Transverse colon (tissue), 3 donors: ENCODE data around the gene MRPS9.

ENCODE experiments used
- CTCF ChIP-seq, 5 experiments: fragments of 200-600 bp in 3 of 5; fragments of 450-650 bp in 2 of 5; sonication (generic) in 3 of 5; IDR thresholded peaks; 1 replicate in 2 of 5; 2 replicates in 3 of 5; pipeline ENCODE4 v1.5.1; 2016 to 2017; ENCODE audit warnings: antibody characterized with exemption in 5 of 5, inconsistent platforms in 3 of 5, mild to moderate bottlenecking in 2 of 5, moderate library complexity in 1 of 5
- POLR2A ChIP-seq: fragments of 450-650 bp; IDR thresholded peaks from one replicate; pipeline ENCODE4 v1.6.1; 2016; ENCODE audit warnings: antibody characterized with exemption, mild to moderate bottlenecking, moderate library complexity

DNA sequence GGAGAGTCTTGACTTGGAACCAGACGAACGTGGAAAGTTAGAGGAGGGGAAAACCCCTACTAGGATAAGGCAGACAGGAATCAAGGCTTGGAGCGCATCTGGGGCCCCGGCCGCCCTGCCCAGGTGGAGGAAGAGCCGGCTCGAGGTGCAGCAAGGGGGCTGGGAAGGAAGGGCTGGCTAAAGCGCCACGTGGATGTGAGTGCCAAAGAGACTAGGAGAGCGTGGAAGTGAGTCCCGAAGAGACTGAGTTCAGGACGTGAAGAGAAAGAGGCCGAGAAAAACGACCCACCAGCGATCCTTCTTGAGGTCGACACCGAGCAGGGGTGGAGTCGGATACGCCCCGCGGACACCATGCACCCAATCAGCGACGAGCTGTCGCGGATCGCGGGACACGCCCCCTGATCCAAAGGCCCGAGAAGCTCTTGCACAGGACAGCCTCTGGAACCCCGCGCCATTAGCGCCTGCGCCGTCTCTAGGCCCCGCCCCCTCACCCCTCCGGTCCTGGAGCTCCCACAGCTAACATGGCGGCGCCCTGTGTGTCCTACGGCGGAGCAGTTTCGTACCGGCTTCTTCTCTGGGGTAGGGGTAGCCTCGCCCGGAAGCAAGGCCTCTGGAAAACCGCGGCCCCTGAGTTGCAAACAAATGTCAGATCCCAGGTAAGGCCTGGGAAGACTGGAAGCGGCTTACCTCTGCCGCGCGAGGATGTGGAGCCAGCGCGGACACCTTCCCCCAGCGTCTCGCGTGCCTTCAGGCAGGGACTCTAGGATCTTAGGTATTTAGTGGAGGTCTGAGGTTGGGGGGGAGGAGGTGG, at the start of gene MRPS9:
- TF ChIP-seq CTCF (IDR thresholded peaks at IDR 0.05) (no peak), POLR2A (peak; percentile 64)
